BLaER1 (cell line): Measurements from ENCODE around the gene FGD2.

Experiments
- H3K27ac ChIP-seq: shearing (Covaris generic); formaldehyde crosslinking; 2 replicates; pipeline ENCODE4 v1.8.1; 2022
- H3K27me3 ChIP-seq: shearing (Covaris generic); formaldehyde crosslinking; 2 replicates; pipeline ENCODE4 v1.8.1; 2022
- H3K36me3 ChIP-seq: shearing (Covaris generic); formaldehyde crosslinking; 2 replicates; pipeline ENCODE4 v1.8.1; 2022
- H3K4me1 ChIP-seq: shearing (Covaris generic); formaldehyde crosslinking; 2 replicates; pipeline ENCODE4 v1.8.1; 2022
- H3K4me2 ChIP-seq: shearing (Covaris generic); formaldehyde crosslinking; 2 replicates; pipeline ENCODE4 v1.8.1; 2022
- H3K4me3 ChIP-seq: shearing (Covaris generic); formaldehyde crosslinking; 2 replicates; pipeline ENCODE4 v1.8.1; 2022
- H3K9ac ChIP-seq: shearing (Covaris generic); formaldehyde crosslinking; 2 replicates; pipeline ENCODE4 v1.8.1; 2022
- H3K9me3 ChIP-seq: shearing (Covaris generic); formaldehyde crosslinking; 2 replicates; pipeline ENCODE4 v1.8.1; 2022
- H4K20me1 ChIP-seq: shearing (Covaris generic); formaldehyde crosslinking; 2 replicates; pipeline ENCODE4 v1.8.1; 2022
- Cebpa-rat ChIP-seq: shearing (Covaris generic); IDR thresholded peaks from 2 replicates; pipeline ENCODE4 v1.8.1; 2022

Gene FGD2

GRCh38 chr6:37016995-37017394, 11.5 kb downstream of the FGD2 start:
- no peaks in the 10 kb centered on the region for H3K27me3 ChIP-seq
- no peak overlapping the region for H3K4me3 ChIP-seq
- no peak overlapping the region for H3K27ac ChIP-seq
- peaks cover 34% of the 10 kb centered on the region for H3K4me1 ChIP-seq
- no peak overlapping the region for H3K9ac ChIP-seq
- H3K4me2 ChIP-seq = peak overlapping the region; percentile 61; the same call in 1 of the 2 replicates
- H4K20me1 ChIP-seq = no peaks in the 10 kb centered on the region
- no peaks in the 10 kb centered on the region for H3K9me3 ChIP-seq
- no peaks in the 10 kb centered on the region for H3K36me3 ChIP-seq
- TF ChIP-seq Cebpa-rat = no peak

GRCh38 chr6:37017606-37018197, 12.2 kb downstream of the FGD2 start:
- Histone ChIP-seq H3K4me3 (no peak overlapping the region), H3K9me3 (no peaks in the 10 kb centered on the region), H3K36me3 (no peaks in the 10 kb centered on the region), H3K4me2 (peak overlapping the region; percentile 61), H3K27ac (0 out of 2 replicates have a peak overlapping the region, but pooled peaks have one; percentile 2), H4K20me1 (no peaks in the 10 kb centered on the region), H3K27me3 (no peaks in the 10 kb centered on the region), H3K9ac (no peak overlapping the region), H3K4me1 (peaks cover 36% of the 10 kb centered on the region)
- no peak for TF ChIP-seq Cebpa-rat

GRCh38 chr6:37018198-37019064, 13.0 kb downstream of the FGD2 start:
- peak overlapping the region; percentile 19; the same call in 1 of the 2 replicates for H3K27ac ChIP-seq
- H3K4me1 ChIP-seq = peaks cover 36% of the 10 kb centered on the region
- H3K27me3 ChIP-seq = no peaks in the 10 kb centered on the region
- H3K9me3 ChIP-seq = no peaks in the 10 kb centered on the region
- H4K20me1 ChIP-seq = no peaks in the 10 kb centered on the region
- H3K9ac ChIP-seq = peak overlapping the region; percentile 3; the same call in 1 of the 2 replicates
- TF ChIP-seq Cebpa-rat = no peak
- no peak overlapping the region for H3K4me3 ChIP-seq
- H3K4me2 ChIP-seq = peak overlapping the region; percentile 61
- H3K36me3 ChIP-seq = no peaks in the 10 kb centered on the region

GRCh38 chr6:37019065-37019450, 13.6 kb downstream of the FGD2 start:
- Histone ChIP-seq H4K20me1 (no peaks in the 10 kb centered on the region), H3K27ac (peak overlapping the region; percentile 19; the same call in 1 of the 2 replicates), H3K4me1 (peaks cover 36% of the 10 kb centered on the region), H3K9ac (peak overlapping the region; percentile 3; the same call in 1 of the 2 replicates), H3K4me2 (peak overlapping the region; percentile 61), H3K36me3 (no peaks in the 10 kb centered on the region), H3K4me3 (no peak overlapping the region), H3K27me3 (no peaks in the 10 kb centered on the region), H3K9me3 (no peaks in the 10 kb centered on the region)
- TF ChIP-seq Cebpa-rat = no peak

GRCh38 chr6:37020381-37020780, 14.9 kb downstream of the FGD2 start:
- TF ChIP-seq Cebpa-rat = no peak
- Histone ChIP-seq H3K36me3 (no peaks in the 10 kb centered on the region; the same call in 1 of the 2 replicates), H3K9ac (no peak overlapping the region), H3K27me3 (no peaks in the 10 kb centered on the region), H3K4me3 (no peak overlapping the region), H3K4me1 (peaks cover 36% of the 10 kb centered on the region), H3K9me3 (no peaks in the 10 kb centered on the region), H3K27ac (no peak overlapping the region), H4K20me1 (no peaks in the 10 kb centered on the region), H3K4me2 (no peak overlapping the region)

- no peak for TF ChIP-seq Cebpa-rat
- H3K36me3 ChIP-seq = no peaks in the 10 kb centered on the region; the same call in 1 of the 2 replicates
- no peak overlapping the region for H3K9ac ChIP-seq
- H3K9me3 ChIP-seq = no peaks in the 10 kb centered on the region
- no peak overlapping the region for H3K27ac ChIP-seq
- no peak overlapping the region for H3K4me3 ChIP-seq
- H3K4me1 ChIP-seq = peaks cover 36% of the 10 kb centered on the region
- no peaks in the 10 kb centered on the region for H4K20me1 ChIP-seq
- H3K27me3 ChIP-seq = no peaks in the 10 kb centered on the region
- H3K4me2 ChIP-seq = no peak overlapping the region
Observed at GRCh38 chr6:37020812-37021211, 15.4 kb downstream of the FGD2 start.

- peaks cover 36% of the 10 kb centered on the region for H3K4me1 ChIP-seq
- H3K27me3 ChIP-seq = no peaks in the 10 kb centered on the region
- no peaks in the 10 kb centered on the region for H4K20me1 ChIP-seq
- H3K9ac ChIP-seq = no peak overlapping the region
- no peak for TF ChIP-seq Cebpa-rat
- H3K4me2 ChIP-seq = 0 out of 2 replicates have a peak overlapping the region, but pooled peaks have one; percentile 6
- no peak overlapping the region for H3K27ac ChIP-seq
- H3K36me3 ChIP-seq = no peaks in the 10 kb centered on the region; the same call in 1 of the 2 replicates
- H3K4me3 ChIP-seq = no peak overlapping the region
- H3K9me3 ChIP-seq = no peaks in the 10 kb centered on the region
Observed at GRCh38 chr6:37021356-37022129, 16.1 kb downstream of the FGD2 start.

GRCh38 chr6:37022135-37022863, 16.8 kb downstream of the FGD2 start:
- H3K27me3 ChIP-seq = no peaks in the 10 kb centered on the region
- H4K20me1 ChIP-seq = no peaks in the 10 kb centered on the region
- H3K4me1 ChIP-seq = peaks cover 31% of the 10 kb centered on the region
- H3K36me3 ChIP-seq = no peaks in the 10 kb centered on the region; the same call in 1 of the 2 replicates
- no peak overlapping the region for H3K9ac ChIP-seq
- no peak overlapping the region for H3K27ac ChIP-seq
- TF ChIP-seq Cebpa-rat = no peak
- H3K4me2 ChIP-seq = 0 out of 2 replicates have a peak overlapping the region, but pooled peaks have one; percentile 6
- H3K9me3 ChIP-seq = no peaks in the 10 kb centered on the region
- no peak overlapping the region for H3K4me3 ChIP-seq

GRCh38 chr6:37024656-37025337, 19.3 kb downstream of the FGD2 start:
- H3K36me3 ChIP-seq = no peaks in the 10 kb centered on the region; the same call in 1 of the 2 replicates
- no peaks in the 10 kb centered on the region for H3K27me3 ChIP-seq
- H3K4me1 ChIP-seq = peaks cover 9% of the 10 kb centered on the region
- no peaks in the 10 kb centered on the region for H3K9me3 ChIP-seq
- no peak for TF ChIP-seq Cebpa-rat
- H3K27ac ChIP-seq = no peak overlapping the region
- H3K4me3 ChIP-seq = no peak overlapping the region
- no peak overlapping the region for H3K4me2 ChIP-seq
- no peaks in the 10 kb centered on the region for H4K20me1 ChIP-seq
- H3K9ac ChIP-seq = no peak overlapping the region
